Eye (tissue), 1 donor: ENCODE measurements around the gene ARSH.
"Not testable (repeated sequence)": the region's sequence is repeated elsewhere in the genome, so short reads cannot be mapped to it uniquely, and the experiment has no call there.

Experiments
- DNase-seq: peaks from one replicate; pipeline ENCODE4 v3.0.0-alpha.2; 2015

ARSH gene

GRCh38 chrX:3006495-3006894 is at the start of gene ARSH:
TSS of gene ARSH (plus strand) at chrX:3006546. CDS start at chrX:3006613, 67 bp downstream.
- no peak for DNase-seq

GRCh38 chrX:2958199-2958598 is 48.1 kb upstream of the ARSH start:
- no peak for DNase-seq

GRCh38 chrX:2960861-2961515 is 45.4 kb upstream of the ARSH start:
- DNase-seq, result no peak

- DNase-seq, result no peak
Measured at GRCh38 chrX:2962381-2962780, 44.0 kb upstream of the ARSH start.

- not testable (repeated sequence) for DNase-seq
Measured at GRCh38 chrX:2963449-2963848, 42.9 kb upstream of the ARSH start.

GRCh38 chrX:2963992-2964794 is 42.2 kb upstream of the ARSH start:
- peak; percentile 19 for DNase-seq

GRCh38 chrX:2965965-2966364 is 40.4 kb upstream of the ARSH start:
- DNase-seq, result no peak

- DNase-seq, result no peak
Measured at GRCh38 chrX:2967012-2967411, 39.3 kb upstream of the ARSH start.

- no peak for DNase-seq
Measured at GRCh38 chrX:2967584-2967983, 38.8 kb upstream of the ARSH start.

GRCh38 chrX:2967998-2968909 is 38.1 kb upstream of the ARSH start:
- peak; percentile 37 for DNase-seq

- no peak for DNase-seq
Measured at GRCh38 chrX:2969021-2969420, 37.3 kb upstream of the ARSH start.

- DNase-seq, result no peak
Measured at GRCh38 chrX:2972391-2972790, 34.0 kb upstream of the ARSH start.

- no peak for DNase-seq
Measured at GRCh38 chrX:2974961-2975360, 31.4 kb upstream of the ARSH start.

GRCh38 chrX:2978639-2979038 is 27.7 kb upstream of the ARSH start:
- not testable (repeated sequence) for DNase-seq

- no peak for DNase-seq
Measured at GRCh38 chrX:2984342-2984741, 22.0 kb upstream of the ARSH start.

- no peak for DNase-seq
Measured at GRCh38 chrX:2989565-2989964, 16.8 kb upstream of the ARSH start.

- no peak for DNase-seq
Measured at GRCh38 chrX:3010532-3010931, 4.2 kb downstream of the ARSH start.

GRCh38 chrX:3017492-3017891 is 11.1 kb downstream of the ARSH start:
- DNase-seq, result no peak

- DNase-seq, result no peak
Measured at GRCh38 chrX:3024176-3024575, 17.8 kb downstream of the ARSH start.

- peak; percentile 3 for DNase-seq
Measured at GRCh38 chrX:3026074-3026815, 19.9 kb downstream of the ARSH start.

GRCh38 chrX:3029129-3029528 is 22.8 kb downstream of the ARSH start:
- DNase-seq, result no peak

- DNase-seq, result peak; percentile 1
Measured at GRCh38 chrX:3037218-3037617, 30.9 kb downstream of the ARSH start.

- no peak for DNase-seq
Measured at GRCh38 chrX:3044196-3044595, 37.9 kb downstream of the ARSH start.
